Measurements from ENCODE around the gene KCTD1.
"Not testable (repeated sequence)": the region's sequence is repeated elsewhere in the genome, so short reads cannot be mapped to it uniquely, and the experiment has no call there.

KCTD1 gene

DNA sequence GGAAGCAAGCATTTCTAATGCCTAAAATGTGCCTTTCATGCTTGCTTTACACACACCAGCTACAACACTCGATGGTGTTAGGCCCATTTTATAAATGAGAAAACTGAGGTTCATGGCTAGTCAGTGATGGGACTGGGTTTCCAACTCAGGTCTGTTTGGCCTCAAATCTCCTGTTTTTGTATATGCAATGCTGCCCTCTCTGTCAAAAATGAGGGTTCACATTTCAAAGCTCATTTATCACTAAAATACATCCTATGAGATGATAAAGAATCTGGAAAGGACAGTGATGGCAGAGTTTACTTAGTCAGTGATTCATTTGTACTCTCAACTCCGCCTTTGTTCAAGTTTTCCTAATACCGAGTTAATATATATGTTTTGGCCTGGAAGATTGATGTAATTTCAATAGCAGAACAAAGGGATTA lies 92.3 kb downstream of the KCTD1 start:
- no peak for DNase-seq

DNA sequence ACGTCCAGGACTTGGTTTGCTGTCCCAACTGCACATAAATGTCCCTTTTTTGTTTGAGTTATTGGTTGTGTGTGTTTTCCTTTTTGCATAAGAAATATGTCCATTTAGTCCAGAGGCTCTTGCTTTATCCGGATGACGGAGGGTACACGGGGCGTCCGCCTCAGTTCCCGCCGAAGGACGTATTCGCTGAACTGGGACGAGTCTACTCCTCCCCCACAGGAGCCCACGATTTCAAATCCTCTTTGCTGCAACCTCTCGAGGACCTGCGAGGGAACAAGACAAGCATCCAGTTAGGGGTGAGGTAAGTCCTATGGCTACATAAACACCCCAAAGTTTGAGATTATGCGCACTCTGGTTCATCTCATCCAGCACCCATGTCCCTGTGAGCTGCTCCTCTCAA lies 92.7 kb downstream of the KCTD1 start:
- no peak for DNase-seq

DNA sequence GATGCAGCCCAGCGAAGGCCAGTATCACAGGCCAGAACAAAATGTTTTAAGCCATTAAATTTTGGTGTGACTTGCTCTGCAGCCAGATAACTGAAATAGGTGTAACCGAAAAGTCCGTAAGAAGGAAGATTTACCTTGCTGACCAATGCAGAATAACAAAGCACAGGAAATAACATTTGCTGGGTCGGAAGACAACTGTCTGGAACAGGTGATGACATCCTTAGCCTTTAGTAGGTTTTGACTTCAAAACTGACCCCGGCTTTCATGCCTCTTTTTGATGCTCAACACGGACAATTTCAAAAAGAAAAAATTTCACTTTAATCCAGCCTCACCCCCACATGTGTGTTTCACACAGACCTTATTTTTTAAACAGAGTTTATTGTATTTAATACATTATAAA lies 93.7 kb downstream of the KCTD1 start:
- DNase-seq: no peak

DNA sequence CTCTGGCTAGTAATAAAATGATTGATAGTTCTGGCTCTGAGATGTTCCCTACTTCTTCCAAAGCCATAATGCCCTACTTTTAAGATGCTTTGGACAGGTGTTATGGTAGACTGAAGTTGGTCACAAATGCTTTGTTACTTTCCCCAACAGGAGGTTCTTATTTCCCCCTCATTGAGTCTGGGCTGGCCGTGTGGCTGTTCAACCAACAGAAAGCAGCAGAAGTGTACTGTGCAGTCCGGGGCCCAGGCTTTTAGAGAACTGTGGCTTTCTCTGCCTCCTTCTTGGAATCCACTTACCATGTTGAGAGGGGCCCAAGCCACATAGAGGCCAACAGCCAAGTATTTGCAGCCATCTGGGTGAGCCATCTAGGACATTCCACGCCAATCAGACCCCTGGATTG lies 94.2 kb downstream of the KCTD1 start:
- no peak for DNase-seq

DNA sequence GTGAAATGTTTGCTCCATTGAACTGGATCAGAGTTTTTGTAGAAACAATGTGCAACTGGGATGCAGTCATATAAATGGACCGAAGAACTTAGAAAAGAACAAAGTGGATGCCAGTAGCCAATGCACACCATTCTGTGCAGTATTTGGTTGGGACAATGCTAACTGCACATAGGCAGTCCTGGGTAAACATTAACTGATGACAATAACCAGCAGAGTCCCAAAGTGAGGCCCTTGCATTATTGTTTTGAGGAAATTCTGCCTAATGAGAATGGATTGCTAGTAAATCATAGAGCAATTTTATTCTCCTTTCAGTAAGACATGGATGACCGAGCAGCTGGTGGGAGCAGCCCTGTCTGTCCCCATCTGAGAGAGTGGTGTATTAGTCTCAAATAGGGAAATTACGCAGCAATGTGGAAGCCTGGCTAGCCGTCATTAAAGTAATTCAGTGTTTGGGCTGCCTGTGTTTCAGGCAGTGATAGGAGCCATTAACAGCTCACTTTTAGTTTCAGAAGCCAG lies 94.9 kb downstream of the KCTD1 start:
- no peak for DNase-seq

DNA sequence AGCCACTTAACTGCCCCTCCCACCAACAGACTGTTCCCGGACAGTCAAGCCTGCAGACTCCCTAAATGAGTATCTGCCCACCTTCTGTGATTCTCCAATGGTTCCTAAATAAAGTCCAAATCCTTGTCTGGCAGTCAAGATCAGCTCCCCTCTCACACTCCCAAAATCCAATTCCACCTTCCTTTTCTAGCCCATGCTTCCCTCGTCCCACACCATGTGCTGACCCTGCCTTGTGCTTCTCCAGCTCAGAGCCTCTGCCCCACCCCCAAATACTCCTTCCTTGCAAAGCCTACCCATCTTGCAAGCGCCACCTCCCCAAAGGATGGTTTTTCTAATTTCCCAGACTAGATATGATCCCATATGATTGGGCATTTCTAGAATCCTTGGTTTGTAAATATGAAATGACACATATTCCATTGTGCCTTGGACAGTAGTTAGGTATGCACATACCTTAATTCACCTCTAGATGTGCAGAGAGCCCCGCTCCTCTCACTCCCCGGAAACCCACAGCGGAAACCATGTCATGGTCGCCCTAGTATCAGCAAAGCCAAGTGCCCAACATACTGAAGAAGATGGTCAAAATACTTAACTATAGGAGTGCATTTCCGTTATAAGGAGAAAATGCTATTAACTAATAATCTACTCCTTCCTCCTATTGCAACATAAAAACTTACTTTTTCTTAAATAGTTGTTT lies 97.2 kb downstream of the KCTD1 start:
- no peak for DNase-seq

DNA sequence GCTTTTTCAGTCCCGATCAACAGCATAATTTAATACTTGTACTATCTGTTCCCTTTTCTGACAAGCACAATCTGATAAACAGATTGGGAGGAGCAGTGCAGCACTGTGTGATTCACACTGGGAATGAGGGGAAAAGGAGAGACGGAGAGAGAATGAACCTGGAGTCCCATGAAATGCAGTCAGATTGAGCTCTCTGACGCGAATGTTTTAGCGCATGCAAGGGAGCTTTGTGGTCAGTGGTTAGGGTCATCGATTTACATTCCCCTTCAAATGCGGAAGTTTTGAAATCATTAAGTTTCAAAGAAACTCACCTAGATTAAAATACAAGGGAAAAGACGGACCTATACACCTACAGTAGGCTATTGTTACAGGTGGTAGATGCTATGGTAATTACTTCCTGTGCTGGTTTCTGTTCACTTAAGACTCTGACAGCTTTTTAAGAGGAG lies 99.6 kb downstream of the KCTD1 start:
- no peak for DNase-seq

DNA sequence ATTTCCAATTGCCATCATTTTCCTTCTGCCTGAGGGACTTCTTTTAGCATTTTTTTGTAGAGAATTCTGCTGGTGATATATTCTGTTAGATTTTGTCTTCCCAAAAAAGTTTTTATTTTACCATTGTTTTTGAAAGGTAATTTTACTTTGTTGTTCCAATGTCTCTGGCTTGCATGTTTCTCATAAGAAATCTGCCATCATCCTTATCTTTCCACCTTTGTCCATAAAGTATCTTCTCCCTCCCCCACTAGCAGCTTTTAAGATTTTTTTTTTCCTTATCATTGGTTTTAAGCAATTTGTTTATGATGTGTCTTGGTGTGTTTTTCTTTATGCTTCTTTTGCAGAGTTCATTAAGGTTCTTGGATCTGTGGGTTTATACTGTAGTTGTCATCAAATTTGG lies 104.5 kb downstream of the KCTD1 start:
- no peak for DNase-seq

DNA sequence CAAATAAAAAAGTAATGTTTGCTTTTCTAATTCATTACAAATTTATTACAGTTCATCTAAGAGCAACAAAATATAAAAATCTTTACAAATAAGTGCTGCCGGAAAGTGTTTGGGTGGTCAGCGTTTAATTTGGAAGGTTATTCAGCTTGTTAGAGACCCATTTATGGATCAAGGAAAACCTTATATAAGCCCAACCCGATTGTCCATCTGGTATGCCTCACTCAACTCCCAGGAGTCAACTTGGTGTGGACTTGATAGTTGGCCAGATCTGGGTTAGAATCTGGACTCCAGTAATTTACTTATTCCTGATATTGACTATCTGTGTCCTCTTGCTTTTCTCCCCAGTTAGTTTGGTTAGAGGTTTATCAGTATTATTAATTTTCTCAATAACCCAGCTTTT lies 106.2 kb downstream of the KCTD1 start:
- no peak for DNase-seq

DNA sequence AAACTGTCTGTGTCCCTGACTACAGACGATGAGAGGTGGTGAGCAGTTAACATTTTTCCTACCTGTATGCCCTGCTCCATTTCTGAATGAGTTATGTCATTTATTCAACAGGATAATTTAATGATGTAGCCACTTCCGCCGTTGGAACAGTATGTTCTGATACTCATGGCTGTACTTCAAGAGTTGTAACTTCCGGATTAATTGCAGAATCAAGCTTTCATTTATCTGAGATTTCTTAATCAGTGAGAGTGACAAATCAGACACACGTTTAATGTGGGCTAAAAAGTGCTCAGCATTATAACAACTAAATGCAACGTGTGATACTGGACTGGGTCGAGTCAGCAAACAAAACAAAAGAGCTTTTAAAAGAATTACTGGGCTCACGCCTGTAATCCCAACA lies 107.7 kb downstream of the KCTD1 start:
- DNase-seq: no peak

DNA sequence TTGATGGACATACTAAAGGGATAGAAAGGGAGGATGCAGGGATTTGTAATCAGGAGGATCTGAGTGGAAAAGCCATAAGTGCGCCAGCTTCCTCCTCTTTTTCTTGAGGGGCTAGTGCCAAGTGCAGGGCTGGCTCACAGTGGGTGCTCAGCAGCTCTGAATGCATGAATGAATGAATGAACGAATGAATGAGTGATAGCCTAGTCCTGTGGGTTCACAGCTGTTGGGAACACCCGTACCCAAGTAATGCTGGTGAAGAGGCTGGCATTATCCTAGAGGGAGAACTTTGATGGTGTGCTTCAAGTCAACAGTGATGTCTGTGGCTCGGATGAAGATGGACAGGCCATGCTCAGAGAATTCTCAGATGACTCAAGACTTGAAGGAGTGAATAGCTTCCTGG lies 108.8 kb downstream of the KCTD1 start:
- no peak for DNase-seq

DNA sequence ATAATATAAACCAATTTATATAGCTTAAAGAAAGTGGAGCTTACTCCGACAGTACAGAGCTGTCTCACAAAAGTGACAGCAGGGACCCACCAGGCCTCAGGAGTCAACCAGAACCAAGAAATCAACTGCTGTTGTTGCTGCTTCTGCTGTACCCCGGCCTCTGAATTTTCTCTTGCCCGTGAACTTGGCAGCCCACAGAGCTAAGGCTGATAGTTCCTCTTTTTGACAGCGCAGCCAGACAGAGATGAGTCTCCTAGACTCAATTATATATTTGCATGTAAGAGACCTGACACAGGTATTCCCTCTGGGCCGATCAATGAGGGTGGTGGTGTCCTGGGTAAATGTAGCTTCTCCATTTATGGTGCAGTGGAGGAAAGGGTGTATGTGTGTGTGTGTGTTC lies 109.4 kb downstream of the KCTD1 start:
- DNase-seq: no peak

DNA sequence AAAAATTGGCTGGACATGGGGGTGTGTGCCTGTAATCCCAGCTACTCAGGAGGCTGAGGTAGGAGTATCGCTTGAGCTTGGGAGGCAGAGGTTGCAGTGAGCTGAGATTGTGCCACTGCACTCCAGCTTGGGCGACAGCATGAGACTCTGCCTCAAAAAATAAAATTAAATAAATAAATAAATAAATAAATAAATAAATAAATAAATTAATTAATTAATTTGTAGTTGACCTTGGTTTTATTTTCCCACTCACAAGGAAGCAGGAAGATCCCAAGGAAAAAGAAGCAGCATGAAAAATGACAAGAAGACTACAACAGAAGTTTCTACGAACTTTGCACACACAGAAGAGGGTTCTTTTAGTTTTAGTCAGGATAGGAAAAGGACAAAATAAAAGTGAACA lies 110.7 kb downstream of the KCTD1 start:
- DNase-seq: not testable (repeated sequence)

DNA sequence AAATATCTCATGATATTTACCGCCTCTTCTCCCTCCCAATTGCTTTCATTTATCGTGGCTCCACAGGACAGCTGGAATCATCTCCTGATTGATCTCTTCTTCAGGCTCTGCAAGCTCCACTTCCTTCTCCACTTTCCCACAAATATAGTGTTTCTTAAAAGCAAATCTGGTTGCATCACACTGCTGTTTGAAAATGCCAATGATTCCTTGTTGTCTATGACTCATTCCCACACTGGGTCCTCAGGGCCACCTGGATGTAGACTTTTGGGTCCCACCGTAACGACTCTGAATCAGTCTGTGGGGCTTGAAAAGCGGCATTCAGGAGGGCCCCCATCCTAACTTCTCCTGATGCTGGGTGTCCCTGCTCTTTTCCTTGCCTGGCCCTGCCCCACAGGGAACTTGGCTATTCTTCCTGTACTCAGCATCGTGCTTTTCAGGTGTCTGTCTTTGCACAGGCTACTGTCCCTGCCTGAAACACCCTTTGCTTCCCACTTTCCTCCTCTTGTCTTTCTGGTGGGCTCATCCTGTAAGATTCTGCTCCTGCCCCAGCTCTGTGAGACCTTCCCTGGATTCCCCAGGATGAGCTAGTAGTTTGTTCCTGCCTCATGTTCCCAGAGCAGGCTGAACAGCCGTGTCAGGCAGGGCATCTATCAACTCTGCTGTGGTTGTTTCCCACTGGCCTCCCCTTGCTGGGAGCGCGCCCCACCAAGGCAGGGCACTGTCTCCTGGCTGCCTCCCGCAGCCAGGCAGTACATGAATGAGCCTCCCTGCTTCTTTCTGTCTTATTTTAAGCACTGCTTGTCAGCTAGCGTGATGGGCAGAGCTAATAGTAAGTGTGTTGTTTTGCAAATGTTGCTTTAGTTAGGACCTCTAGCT lies 111.9 kb downstream of the KCTD1 start:
- no peak for DNase-seq

DNA sequence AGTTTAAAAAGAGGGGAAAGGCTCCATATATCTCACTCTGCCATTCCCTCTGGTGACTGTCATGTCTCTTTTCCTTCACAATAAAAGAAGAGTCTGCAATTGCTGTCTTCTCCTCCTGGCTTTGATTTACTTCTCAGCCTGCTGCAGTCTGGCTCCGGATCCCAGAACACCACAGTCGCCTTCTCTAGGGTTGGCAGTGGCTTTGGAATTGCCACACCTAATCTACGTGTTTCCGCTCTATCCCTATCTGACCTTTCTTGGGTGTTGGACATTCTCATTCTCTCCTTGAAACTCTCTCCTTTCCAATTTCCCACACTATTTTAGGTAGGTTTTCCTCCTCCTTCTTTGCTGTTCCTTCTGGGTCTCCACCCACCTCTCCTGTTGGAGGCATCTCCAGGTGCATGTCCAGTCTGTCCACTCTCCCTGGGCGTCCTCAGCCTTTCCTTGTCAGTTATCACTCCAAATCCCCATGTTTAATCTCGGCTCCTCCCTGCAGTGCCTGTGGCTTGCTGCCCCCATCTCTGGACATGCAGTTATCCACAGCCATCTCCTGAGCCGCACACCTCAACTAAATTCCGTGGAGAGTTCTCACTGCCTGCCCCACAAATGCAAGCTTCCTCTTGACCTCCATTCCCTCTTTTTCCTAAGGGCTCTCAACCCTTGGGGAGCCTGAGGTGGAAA lies 112.8 kb downstream of the KCTD1 start:
- no peak for DNase-seq

DNA sequence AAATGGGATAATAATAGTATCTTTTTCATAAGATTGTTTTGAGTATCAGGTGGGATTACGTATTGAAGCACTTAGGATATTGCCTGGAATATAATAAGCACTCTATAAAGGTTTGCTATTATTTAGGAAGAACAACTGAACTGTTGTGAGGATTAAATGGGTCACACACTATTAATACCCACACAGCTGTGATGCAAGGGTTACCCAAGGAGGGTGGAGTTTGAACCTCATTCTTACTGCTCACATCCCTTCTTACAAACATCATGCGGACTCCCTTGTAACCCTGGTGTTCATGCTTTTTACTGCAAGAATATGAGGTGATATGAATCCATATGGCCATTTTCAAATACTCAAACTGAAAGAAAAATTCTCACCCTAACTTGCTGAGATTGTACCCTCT lies 113.5 kb downstream of the KCTD1 start:
- DNase-seq: no peak

DNA sequence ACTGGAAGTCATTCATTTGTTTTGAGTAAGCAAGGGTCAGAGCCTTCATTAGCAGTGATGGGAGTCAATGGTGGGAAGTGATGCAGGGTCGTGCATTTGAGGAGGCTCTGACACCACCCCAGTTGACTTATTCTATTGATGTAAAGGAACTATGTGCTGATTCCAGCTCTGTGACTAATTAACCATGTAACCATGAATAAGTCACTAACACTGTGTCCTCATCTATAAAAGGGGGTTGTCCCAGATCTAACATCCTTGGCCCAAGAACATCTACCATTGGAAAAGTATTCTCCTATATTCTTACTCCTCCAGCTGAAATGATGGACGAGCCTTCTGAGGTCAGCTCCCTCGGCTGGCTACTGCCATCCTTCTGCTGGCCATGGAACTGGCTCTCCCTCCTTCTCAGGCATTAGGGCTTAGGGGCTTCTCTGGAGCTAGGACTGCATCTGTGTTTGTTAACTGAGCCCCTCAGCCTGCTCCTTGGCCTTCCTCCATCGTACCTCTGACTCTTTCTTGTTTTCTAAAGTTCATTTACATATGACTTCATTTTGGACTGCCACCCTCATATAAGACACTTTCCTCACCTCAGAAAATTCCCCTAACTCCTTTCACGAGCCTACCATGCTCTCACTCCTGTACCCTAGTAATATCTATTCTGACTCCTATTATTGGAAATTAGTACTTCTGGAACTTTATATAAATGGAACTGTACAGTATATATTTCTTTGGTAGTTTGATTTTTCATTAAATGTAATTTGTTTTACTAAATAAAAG lies 115.5 kb downstream of the KCTD1 start:
- DNase-seq: no peak

DNA sequence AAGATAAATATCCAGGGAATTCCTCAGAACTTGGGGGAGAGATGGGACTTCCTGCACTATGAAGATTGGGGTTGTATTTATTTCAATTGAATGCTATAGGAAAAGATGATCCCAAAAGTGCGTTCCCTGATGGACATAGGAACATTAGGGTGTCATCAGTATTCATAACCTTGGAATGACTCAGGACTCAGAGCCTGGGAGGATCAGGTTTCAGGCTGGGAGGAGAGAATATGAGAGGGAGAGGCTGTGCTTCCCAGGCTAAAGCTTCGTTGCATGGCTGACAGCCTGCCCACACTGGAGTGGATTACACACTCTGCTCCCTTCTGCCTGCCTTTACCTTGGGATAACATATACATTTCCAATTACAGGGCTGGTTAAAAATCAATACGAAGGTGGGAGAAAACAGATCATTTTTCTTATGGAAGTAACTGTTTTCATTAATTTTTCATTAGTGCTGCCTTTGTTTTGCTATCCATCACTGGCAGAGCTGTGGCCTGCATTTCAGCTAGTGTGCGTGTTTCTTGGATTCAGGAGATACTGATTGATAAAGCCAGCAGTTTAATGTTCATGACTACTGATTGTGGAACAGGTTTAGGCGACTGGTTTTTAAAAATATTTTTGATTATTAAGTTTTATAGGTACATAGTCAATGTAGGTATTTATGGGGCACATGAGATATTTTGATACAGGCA lies 118.7 kb downstream of the KCTD1 start:
- no peak for DNase-seq

DNA sequence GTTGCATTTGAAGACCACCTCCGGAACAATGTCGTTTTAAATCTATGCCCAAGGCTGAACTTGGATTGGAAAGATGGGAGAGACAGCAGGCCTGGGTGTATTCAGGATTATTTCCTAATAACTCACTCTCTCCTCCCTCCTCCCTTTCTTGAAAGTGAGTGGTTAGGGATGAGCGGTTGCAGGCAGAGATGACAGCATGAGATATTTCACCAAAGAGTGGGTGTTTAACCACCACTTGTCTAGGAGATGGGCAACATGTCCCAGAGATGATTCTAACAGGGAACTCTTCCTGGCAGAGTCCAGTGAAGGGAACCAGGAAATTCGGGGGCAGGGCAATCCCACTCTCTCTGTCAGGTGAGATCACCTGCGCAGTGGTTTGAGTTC lies 123.2 kb downstream of the KCTD1 start:
- no peak for DNase-seq

DNA sequence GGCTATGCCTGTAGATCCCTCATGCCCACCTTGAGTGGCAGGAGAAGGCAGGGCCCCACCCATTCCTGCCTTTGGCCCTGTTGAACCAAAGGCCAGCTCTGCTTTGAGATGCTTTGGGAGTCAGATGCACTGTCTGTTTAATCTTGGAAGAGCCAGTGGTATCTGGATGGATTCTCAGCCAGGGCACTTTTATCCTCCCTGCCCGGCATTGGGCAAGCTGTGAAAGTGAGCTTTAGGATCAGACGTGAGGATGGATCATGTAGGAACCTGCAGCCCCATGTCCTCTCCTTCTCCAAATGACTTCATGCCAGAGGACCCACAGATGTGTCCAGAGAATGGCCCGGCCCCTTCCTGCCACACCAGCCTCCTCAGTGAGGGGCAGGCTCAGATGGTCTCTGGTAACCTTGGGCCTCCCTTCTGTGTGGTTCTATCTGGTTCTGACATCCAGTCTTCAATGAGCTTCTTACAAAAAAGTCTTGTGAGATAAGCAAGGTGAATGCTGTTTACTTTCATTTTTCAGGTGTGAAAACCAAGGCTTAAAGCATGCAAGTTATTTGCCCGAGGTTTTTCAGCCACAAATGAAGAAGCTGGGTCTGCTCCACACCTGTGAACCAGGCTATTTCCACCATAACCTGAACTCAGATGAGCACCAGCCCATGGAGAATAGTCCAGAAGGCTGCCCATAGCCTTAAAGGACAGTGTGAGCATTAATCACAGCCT lies 123.8 kb downstream of the KCTD1 start:
- DNase-seq: no peak

DNA sequence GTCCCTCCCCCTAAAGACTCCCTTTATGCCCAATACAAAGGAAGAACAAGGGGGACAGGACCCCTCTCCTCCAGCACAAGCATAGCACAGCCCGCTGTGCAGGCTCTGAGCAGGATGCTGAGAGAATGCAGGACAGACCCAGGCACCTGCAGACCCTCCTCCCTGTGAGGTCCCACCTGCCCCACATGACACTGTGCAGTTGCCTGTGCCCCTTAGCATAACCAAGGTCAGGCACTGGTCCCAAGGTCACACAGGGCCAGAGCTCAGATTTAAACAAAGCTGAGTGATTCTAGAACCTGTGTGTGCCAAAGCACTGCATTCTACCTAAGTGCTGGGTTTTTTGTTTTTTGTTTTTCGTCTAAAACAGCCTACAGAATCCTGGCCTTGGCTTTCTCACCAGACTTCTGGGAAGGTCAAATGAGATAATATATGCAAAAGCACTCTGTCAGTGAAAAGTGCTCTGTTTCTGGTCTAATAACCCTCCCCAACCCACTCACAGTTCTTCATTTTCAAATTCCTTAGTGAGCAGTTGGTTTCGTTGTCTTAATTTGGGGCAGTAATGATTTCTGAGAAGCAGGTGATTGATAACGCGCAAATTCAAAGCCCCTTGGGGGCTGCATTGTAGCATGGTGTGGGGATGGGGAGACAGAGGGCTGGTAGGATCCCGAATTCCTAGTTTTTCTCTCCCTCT lies 125.7 kb downstream of the KCTD1 start:
- DNase-seq: no peak
